ENCODE data around the gene FTSJ1.
"Not testable (repeated sequence)": the region's sequence is repeated elsewhere in the genome, so short reads cannot be mapped to it uniquely, and the experiment has no call there.

DNA sequence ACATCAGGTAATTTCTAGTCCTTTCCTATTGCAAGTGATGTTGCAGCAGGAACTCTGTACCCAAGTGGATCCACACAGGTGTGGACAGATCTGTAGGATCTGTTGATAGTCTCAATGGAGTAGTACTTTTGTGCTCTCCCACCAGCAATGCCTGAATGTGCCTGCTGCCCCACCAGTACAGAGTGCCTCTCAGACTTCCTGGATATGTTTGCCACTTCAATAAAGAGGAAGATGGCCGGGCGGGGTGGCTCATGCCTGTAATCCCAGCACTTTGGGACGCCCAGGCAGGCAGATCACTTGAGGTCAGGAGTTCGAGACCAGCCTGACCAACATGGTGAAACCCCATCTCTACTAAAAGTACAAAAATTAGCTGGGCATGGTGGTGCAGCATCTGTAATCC, 43.5 kb downstream of the FTSJ1 start:
- TF ChIP-seq, protein P1, sequence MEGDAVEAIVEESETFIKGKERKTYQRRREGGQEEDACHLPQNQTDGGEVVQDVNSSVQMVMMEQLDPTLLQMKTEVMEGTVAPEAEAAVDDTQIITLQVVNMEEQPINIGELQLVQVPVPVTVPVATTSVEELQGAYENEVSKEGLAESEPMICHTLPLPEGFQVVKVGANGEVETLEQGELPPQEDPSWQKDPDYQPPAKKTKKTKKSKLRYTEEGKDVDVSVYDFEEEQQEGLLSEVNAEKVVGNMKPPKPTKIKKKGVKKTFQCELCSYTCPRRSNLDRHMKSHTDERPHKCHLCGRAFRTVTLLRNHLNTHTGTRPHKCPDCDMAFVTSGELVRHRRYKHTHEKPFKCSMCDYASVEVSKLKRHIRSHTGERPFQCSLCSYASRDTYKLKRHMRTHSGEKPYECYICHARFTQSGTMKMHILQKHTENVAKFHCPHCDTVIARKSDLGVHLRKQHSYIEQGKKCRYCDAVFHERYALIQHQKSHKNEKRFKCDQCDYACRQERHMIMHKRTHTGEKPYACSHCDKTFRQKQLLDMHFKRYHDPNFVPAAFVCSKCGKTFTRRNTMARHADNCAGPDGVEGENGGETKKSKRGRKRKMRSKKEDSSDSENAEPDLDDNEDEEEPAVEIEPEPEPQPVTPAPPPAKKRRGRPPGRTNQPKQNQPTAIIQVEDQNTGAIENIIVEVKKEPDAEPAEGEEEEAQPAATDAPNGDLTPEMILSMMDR (IDR thresholded peaks at IDR 0.05; ENCODE audit: poor library complexity, severe bottlenecking) = not testable (repeated sequence)
- TF ChIP-seq SMC3 (conservative IDR thresholded peaks at IDR 0.05; ENCODE audit: poor library complexity); RAD21 (conservative IDR thresholded peaks at IDR 0.05); EZH2 (IDR thresholded peaks at IDR 0.05; ENCODE audit: borderline replicate concordance, insufficient read depth, low read length, poor library complexity, severe bottlenecking): not testable (repeated sequence)

Measured in neural cell (in vitro differentiated cells).